Upper lobe of left lung (tissue), 4 donors: ENCODE results near the gene CAP2.

ENCODE experiments used
- EP300 ChIP-seq, 4 donors: sonication (generic); formaldehyde crosslinking; IDR thresholded peaks; one replicate each; pipeline ENCODE4 v1.5.1; 2017; ENCODE audit warnings: antibody characterized with exemption in 4 of 4, control low read depth in 2 of 4
- POLR2A ChIP-seq, 4 donors: fragments of 450-650 bp; IDR thresholded peaks; one replicate each; pipeline ENCODE4 v1.5.1; 2016 to 2017; ENCODE audit warnings: antibody characterized with exemption in 4 of 4, mild to moderate bottlenecking in 2 of 4
- POLR2AphosphoS5 ChIP-seq, 2 donors: sonication (generic); formaldehyde crosslinking; IDR thresholded peaks; one replicate each; pipeline ENCODE4 v1.5.1; 2017; ENCODE audit warnings: antibody characterized with exemption in 2 of 2
- TF ChIP-seq, protein P1 (sequence below), 6 experiments: fragments of 450-650 bp in 4 of 6; fragments of 200-600 bp in 2 of 6; sonication (generic) in 2 of 6; IDR thresholded peaks; one replicate each; pipeline ENCODE4 v1.5.1; 2016 to 2019; ENCODE audit warnings: antibody characterized with exemption in 6 of 6

GRCh38 chr6:17452096-17452495, 58.7 kb downstream of the CAP2 start:
- TF ChIP-seq, protein P1, sequence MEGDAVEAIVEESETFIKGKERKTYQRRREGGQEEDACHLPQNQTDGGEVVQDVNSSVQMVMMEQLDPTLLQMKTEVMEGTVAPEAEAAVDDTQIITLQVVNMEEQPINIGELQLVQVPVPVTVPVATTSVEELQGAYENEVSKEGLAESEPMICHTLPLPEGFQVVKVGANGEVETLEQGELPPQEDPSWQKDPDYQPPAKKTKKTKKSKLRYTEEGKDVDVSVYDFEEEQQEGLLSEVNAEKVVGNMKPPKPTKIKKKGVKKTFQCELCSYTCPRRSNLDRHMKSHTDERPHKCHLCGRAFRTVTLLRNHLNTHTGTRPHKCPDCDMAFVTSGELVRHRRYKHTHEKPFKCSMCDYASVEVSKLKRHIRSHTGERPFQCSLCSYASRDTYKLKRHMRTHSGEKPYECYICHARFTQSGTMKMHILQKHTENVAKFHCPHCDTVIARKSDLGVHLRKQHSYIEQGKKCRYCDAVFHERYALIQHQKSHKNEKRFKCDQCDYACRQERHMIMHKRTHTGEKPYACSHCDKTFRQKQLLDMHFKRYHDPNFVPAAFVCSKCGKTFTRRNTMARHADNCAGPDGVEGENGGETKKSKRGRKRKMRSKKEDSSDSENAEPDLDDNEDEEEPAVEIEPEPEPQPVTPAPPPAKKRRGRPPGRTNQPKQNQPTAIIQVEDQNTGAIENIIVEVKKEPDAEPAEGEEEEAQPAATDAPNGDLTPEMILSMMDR (IDR thresholded peaks at IDR 0.05), result no peak
- TF ChIP-seq POLR2A (IDR thresholded peaks at IDR 0.05) (no peak), POLR2AphosphoS5 (IDR thresholded peaks at IDR 0.05) (no peak), EP300 (IDR thresholded peaks at IDR 0.05) (no peak)
